A549 (cell line): ENCODE results near the gene HMGN3. TPM values are rescaled to one million over a fixed set of nuclear protein-coding genes. Genes with fewer than 3 reads are reported as not detected.
A peak's percentile ranks its signal among the peaks of the same experiment; 100 is the strongest.

Experiments
- ATAC-seq, 2 experiments: fragments of 200-7000 bp in 1 of 2; fragments of >200 bp in 1 of 2; cut with Nextera tagmentation in 1 of 2; cut with Tn5 transposase in 1 of 2; 3 replicates each; pipeline versions ENCODE4 v1.8.0 to v1.9.1; 2018 to 2020; ENCODE audit warnings: mild to moderate bottlenecking in 1 of 2, moderate library complexity in 1 of 2
- CTCF ChIA-PET: fragments of 300-600 bp; sonication (Branson Sonifier 250); formaldehyde crosslinking; extraction: SDS; loops from one replicate; lab custom pipeline; 2021; ENCODE audit warnings: antibody characterized with exemption, inconsistent platforms; lab: Yijun Ruan, JAX
- POLR2A ChIA-PET: fragments of 350-600 bp; formaldehyde crosslinking; extraction: SDS; loops from one replicate; lab custom pipeline; 2021; ENCODE audit warnings: antibody characterized with exemption, inconsistent platforms; lab: Yijun Ruan, JAX
- DNase-seq, 2 experiments: peaks; one replicate each; pipeline versions ENCODE4 v3.0.0 to v3.0.0-alpha.2; 2011 to 2016; ENCODE audit warnings: low read depth in 1 of 2, low spot score in 1 of 2
- FAIRE-seq: peaks from 2 replicates; lab custom pipeline; 2011; peaks lifted over from hg19 to GRCh38; lab: Jason Lieb, UNC
- H3K27ac ChIP-seq, 2 experiments: fragments of >200 bp; sonication (Bioruptor Twin); formaldehyde crosslinking; 3 replicates each; pipeline ENCODE4 v1.5.1; 2016 to 2017
- H3K4me1 ChIP-seq: fragments of >200 bp; sonication (Bioruptor Twin); formaldehyde crosslinking; 3 replicates; pipeline ENCODE4 v1.6.1; 2016
- H3K4me2 ChIP-seq: fragments of >200 bp; sonication (Bioruptor Twin); formaldehyde crosslinking; 3 replicates; pipeline ENCODE4 v1.6.1; 2016
- H3K4me3 ChIP-seq: fragments of >200 bp; sonication (Bioruptor Twin); formaldehyde crosslinking; 3 replicates; pipeline ENCODE4 v1.5.1; 2016
- H3K9me3 ChIP-seq: fragments of >200 bp; sonication (Bioruptor Twin); formaldehyde crosslinking; 3 replicates; pipeline ENCODE4 v1.6.1; 2016
- CEBPB ChIP-seq, 2 experiments: fragments of >200 bp in 1 of 2; sonication (Bioruptor Twin) in 1 of 2; formaldehyde crosslinking in 1 of 2; IDR thresholded peaks; 2 replicates each; pipeline ENCODE4 v1.6.1; 2012 to 2016
- CTCF ChIP-seq: fragments of >200 bp; sonication (Bioruptor Twin); formaldehyde crosslinking; IDR thresholded peaks from 3 replicates; pipeline ENCODE4 v1.5.1; 2016
- EHMT2 ChIP-seq: fragments of 200-600 bp; sonication (generic); IDR thresholded peaks from 2 replicates; pipeline ENCODE4 v1.6.1; 2016; ENCODE audit warnings: antibody characterized with exemption, low read depth, mild to moderate bottlenecking, moderate library complexity
- ELK1 ChIP-seq: fragments of 150-350 bp; IDR thresholded peaks from 2 replicates; pipeline ENCODE4 v1.6.1; 2014; ENCODE audit warnings: low read depth, mild to moderate bottlenecking, low read length
- FOXS1 ChIP-seq: fragments of 250-450 bp; sonication (Bioruptor Pico); IDR thresholded peaks from 2 replicates; pipeline ENCODE4 v1.5.0; 2020; ENCODE audit warnings: mild to moderate bottlenecking, moderate library complexity
- GATA3 ChIP-seq: IDR thresholded peaks from 2 replicates; pipeline ENCODE4 v1.6.1; 2012; ENCODE audit warnings: borderline replicate concordance
- HOXB13 ChIP-seq: fragments of 250-450 bp; sonication (Bioruptor Pico); IDR thresholded peaks from 2 replicates; pipeline ENCODE4 v1.5.0; 2020; ENCODE audit warnings: low read depth, mild to moderate bottlenecking, moderate library complexity
- MAFK ChIP-seq: fragments of 450-650 bp; IDR thresholded peaks from 2 replicates; pipeline ENCODE4 v1.6.1; 2014; ENCODE audit not compliant: partially characterized antibody
- NFE2L2 ChIP-seq: fragments of 150-350 bp; conservative IDR thresholded peaks from 2 replicates; pipeline ENCODE4 v1.6.1; 2014; ENCODE audit warnings: low read length
- RAD21 ChIP-seq, 2 experiments: fragments of >200 bp in 1 of 2; sonication (Bioruptor Twin) in 1 of 2; formaldehyde crosslinking in 1 of 2; IDR thresholded peaks in 1 of 2; conservative IDR thresholded peaks in 1 of 2; 2 replicates in 1 of 2; 3 replicates in 1 of 2; pipeline ENCODE4 v1.6.1; 2012 to 2018; ENCODE audit warnings: inconsistent platforms in 1 of 2
- RARB ChIP-seq: fragments of 250-450 bp; sonication (Bioruptor Pico); IDR thresholded peaks from 2 replicates; pipeline ENCODE4 v1.8.0; 2021; ENCODE audit warnings: mild to moderate bottlenecking, moderate library complexity
- RCOR1 ChIP-seq: fragments of 150-350 bp; IDR thresholded peaks from 2 replicates; pipeline ENCODE4 v1.6.1; 2014; ENCODE audit warnings: antibody characterized with exemption, low read length, low read depth
- REST ChIP-seq: fragments of 200-600 bp; sonication (generic); IDR thresholded peaks from 2 replicates; pipeline ENCODE4 v1.6.1; 2016; ENCODE audit warnings: antibody characterized with exemption, mild to moderate bottlenecking, moderate library complexity
- RFX5 ChIP-seq: fragments of 450-650 bp; IDR thresholded peaks from 2 replicates; pipeline ENCODE4 v1.7.1; 2014; ENCODE audit warnings: antibody characterized with exemption, mild to moderate bottlenecking, moderate library complexity
- RNF2 ChIP-seq: fragments of 200-600 bp; sonication (generic); IDR thresholded peaks from 2 replicates; pipeline ENCODE4 v1.6.1; 2016; ENCODE audit warnings: low read depth, mild to moderate bottlenecking, antibody characterized with exemption, moderate library complexity, borderline replicate concordance
- SREBF2 ChIP-seq: fragments of 450-650 bp; IDR thresholded peaks from 2 replicates; pipeline ENCODE4 v1.6.1; 2014; ENCODE audit warnings: mild to moderate bottlenecking, moderate library complexity
- TP53 ChIP-seq: fragments of 250-450 bp; sonication (Bioruptor Pico); IDR thresholded peaks from 2 replicates; pipeline ENCODE4 v1.5.0; 2021; ENCODE audit warnings: mild to moderate bottlenecking, moderate library complexity
- ZC3H11A ChIP-seq: fragments of 450-650 bp; IDR thresholded peaks from 2 replicates; pipeline ENCODE4 v1.6.1; 2014; ENCODE audit warnings: antibody characterized with exemption, mild to moderate bottlenecking
- WGBS: methylation state at CpG from one replicate; pipeline ENCODE4 v1.1.6; 2017; ENCODE audit errors: missing lambda C conversion rate; 5-methylcytosine and 5-hydroxymethylcytosine counted together
- polyA plus RNA-seq, 4 experiments: library from polyadenylated mRNA; depleted of rRNA in 3 of 4; stranded (reverse); fragments of >200 nt; fragmentation: RNase III in 1 of 4; extraction: RNeasy Plus Mini Kit Qiagen cat#74134 plus additional on column Dnase treatment in 1 of 4; gene quantifications; 2 replicates in 3 of 4; 3 replicates in 1 of 4; pipeline ENCODE4 v1.2.3, GENCODE V29; 2011 to 2017

The HMGN3 gene
- polyA plus RNA-seq, 2 of the 4 experiments (the other 2 are of a cell fraction): 94.2 to 102 TPM

GRCh38 chr6:79250107-79250514, 15.6 kb upstream of the HMGN3 start:
- TF ChIP-seq RAD21 (conservative IDR thresholded peaks at IDR 0.05 in 1 of 2, IDR thresholded peaks at IDR 0.05 in 1 of 2): peak in 1 of 2 experiments; percentile 28; a peak in 1 of 5 replicates
- TF ChIP-seq NFE2L2: no peak
- no peak overlapping the region for H3K4me3 ChIP-seq
- H3K9me3 ChIP-seq: no peaks in the 10 kb centered on the region
- no peak for FAIRE-seq
- ChIA-PET CTCF (no interaction called here), POLR2A (no interaction called here)
- no peak for DNase-seq
- WGBS: 51% methylated on average over 2 of the region's 2 CpGs
- H3K4me1 ChIP-seq: no peaks in the 10 kb centered on the region
- no peak overlapping the region for H3K4me2 ChIP-seq
- no peak overlapping the region for H3K27ac ChIP-seq
- no peak for ATAC-seq

GRCh38 chr6:79249136-79249535, 14.7 kb upstream of the HMGN3 start:
- Histone ChIP-seq H3K4me1 (no peaks in the 10 kb centered on the region), H3K9me3 (no peaks in the 10 kb centered on the region), H3K4me3 (no peak overlapping the region), H3K27ac (no peak overlapping the region), H3K4me2 (no peak overlapping the region)
- ChIA-PET POLR2A (no interaction called here), CTCF (interaction anchor here (0.5 to 1.1 kb wide), 2 partner anchors 9 to 315 kb away, joined by 3 read pairs; no protein-coding TSS in a partner anchor)
- no peak for DNase-seq
- ATAC-seq: no peak
- peak; percentile 84 for TF ChIP-seq MAFK
- no peak for TF ChIP-seq ELK1
- 70% methylated on average over 2 of the region's 2 CpGs for WGBS
- FAIRE-seq: no peak

GRCh38 chr6:79246891-79247290, 12.4 kb upstream of the HMGN3 start:
- Histone ChIP-seq H3K4me2 (no peak overlapping the region), H3K4me1 (no peaks in the 10 kb centered on the region), H3K27ac (no peak overlapping the region), H3K4me3 (no peak overlapping the region), H3K9me3 (no peaks in the 10 kb centered on the region)
- no peak for ATAC-seq
- ChIA-PET CTCF (no interaction called here), POLR2A (no interaction called here)
- TF ChIP-seq REST (no peak), CTCF (no peak), ZC3H11A (no peak), FOXS1 (CRISPR knock-in tag) (no peak), RFX5 (no peak), RCOR1 (no peak), RARB (CRISPR knock-in tag) (no peak), SREBF2 (no peak), HOXB13 (CRISPR knock-in tag) (no peak), GATA3 (no peak), TP53 (CRISPR knock-in tag) (no peak), EHMT2 (no peak), RNF2 (no peak), CEBPB (IDR thresholded peaks at IDR 0.05) (no peak)
- no peak for DNase-seq
- FAIRE-seq: no peak
